Stimulated activated naive CD8-positive, alpha-beta T cell treated with anti-CD3 and anti-CD28 coated beads, Interleukin-15, Interleukin-2, amounts not matched to agents 100 ng/mL and 50 ng/mL, for 24 hours (primary cell): Measurements from ENCODE around the gene PWP2.
"Not testable (repeated sequence)": the region's sequence is repeated elsewhere in the genome, so short reads cannot be mapped to it uniquely, and the experiment has no call there.

ENCODE experiments used
- H3K27ac Mint-ChIP-seq: one replicate; pipeline ENCODE4 v1.8.0; 2021; ENCODE audit warnings: mild to moderate bottlenecking, mixed read lengths
- H3K27me3 Mint-ChIP-seq: one replicate; pipeline ENCODE4 v1.8.0; 2021; ENCODE audit warnings: mixed read lengths
- H3K36me3 Mint-ChIP-seq: one replicate; pipeline ENCODE4 v1.8.0; 2021; ENCODE audit warnings: low read depth, mixed read lengths
- H3K4me1 Mint-ChIP-seq: one replicate; pipeline ENCODE4 v1.8.0; 2021; ENCODE audit warnings: low read depth, mixed read lengths
- H3K4me3 Mint-ChIP-seq: one replicate; pipeline ENCODE4 v1.8.0; 2021; ENCODE audit warnings: mild to moderate bottlenecking, mixed read lengths
- H3K9me3 Mint-ChIP-seq: one replicate; pipeline ENCODE4 v1.8.0; 2021; ENCODE audit warnings: mixed read lengths

PWP2 gene

DNA sequence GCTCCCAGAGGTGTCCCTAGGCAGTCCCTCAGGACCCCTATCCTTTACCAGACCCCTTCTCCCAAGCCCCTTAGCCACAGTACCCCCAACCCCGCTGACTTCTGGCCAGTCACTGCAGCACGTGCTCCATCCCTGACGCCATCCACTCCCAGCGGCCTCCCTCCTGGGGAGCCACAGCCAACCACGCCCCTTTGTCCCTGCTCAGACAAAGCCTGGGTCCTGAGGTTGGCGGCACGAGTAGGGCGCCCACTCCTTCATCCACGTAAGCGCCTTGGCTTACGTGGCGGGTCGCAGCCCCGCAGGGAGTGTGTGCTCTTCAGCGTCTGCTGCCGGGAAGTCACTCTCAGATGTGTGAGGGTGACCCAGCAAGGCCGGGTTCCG is 33.3 kb downstream of the PWP2 start:
- H3K4me1 Mint-ChIP-seq, H3K9me3 Mint-ChIP-seq, H3K36me3 Mint-ChIP-seq, H3K27ac Mint-ChIP-seq, H3K4me3 Mint-ChIP-seq, H3K27me3 Mint-ChIP-seq: not testable (repeated sequence)

DNA sequence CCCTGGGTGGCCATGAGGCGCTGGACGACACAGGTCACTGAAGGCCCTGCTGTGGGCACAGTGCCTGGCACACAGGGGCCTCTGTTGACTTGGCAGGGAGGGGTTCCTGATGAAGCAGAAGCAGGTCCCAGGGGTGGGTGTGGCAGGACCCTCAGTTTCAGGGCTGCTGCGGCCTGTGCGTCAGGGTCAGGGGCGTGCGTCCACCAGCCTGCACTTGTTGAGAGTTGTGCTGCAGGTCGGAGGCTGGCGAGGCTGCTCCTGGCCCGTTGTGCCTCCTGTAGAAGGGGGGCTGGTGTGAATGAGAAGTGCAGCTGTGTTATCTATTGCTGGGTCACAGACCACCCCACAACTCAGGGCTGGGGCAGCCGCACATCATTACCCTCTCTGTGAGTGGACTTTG is 35.3 kb downstream of the PWP2 start:
- not testable (repeated sequence) for H3K4me1 Mint-ChIP-seq

DNA sequence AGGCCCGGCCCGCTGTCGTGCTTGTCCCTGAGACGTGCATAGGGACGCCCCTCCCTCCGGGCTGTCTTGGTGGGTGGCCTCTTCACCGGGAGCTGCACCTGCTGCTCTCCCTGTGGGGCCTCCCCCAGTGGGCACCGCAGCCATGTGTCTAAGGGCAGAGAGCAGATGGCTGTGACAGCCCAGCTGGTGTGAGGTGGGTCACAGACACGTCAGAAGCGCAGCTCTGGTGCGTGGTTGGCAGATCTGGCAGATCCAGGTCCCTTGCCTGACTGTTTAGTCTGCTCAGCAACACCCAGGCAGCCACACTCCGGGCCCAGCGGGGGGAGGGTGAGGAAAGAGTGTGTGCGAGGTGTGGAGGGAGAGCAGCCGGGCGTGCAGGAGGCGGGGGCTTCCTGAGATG is 36.2 kb downstream of the PWP2 start:
- H3K4me1 Mint-ChIP-seq, H3K27me3 Mint-ChIP-seq, H3K27ac Mint-ChIP-seq, H3K4me3 Mint-ChIP-seq, H3K36me3 Mint-ChIP-seq, H3K9me3 Mint-ChIP-seq: not testable (repeated sequence)

More for the DNA sequence above, 35.3 kb downstream of the PWP2 start:
- H3K27ac Mint-ChIP-seq, H3K9me3 Mint-ChIP-seq, H3K4me3 Mint-ChIP-seq, H3K27me3 Mint-ChIP-seq, H3K36me3 Mint-ChIP-seq: not testable (repeated sequence)

DNA sequence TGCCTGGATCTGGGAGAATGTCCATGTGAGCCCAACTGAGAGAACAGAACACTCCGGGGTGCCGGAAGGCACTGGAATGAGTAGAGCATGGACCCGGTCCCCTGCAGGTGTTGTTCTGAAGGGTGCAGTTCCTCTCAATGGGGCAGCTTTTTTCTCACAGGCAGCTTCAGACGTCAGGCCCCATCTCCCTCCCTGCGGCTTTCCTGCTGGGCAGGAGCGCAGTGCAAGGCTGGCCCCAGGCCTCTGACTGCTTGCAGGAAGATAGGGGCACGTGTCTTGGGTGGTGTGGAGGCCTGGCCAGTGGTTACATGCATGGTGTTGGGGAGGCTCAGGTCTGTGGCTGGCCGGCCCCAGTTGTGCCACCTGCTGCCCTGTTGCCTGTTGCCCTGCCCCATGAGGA is 36.8 kb downstream of the PWP2 start:
- H3K36me3 Mint-ChIP-seq, H3K27ac Mint-ChIP-seq, H3K9me3 Mint-ChIP-seq, H3K4me3 Mint-ChIP-seq, H3K4me1 Mint-ChIP-seq, H3K27me3 Mint-ChIP-seq: not testable (repeated sequence)

DNA sequence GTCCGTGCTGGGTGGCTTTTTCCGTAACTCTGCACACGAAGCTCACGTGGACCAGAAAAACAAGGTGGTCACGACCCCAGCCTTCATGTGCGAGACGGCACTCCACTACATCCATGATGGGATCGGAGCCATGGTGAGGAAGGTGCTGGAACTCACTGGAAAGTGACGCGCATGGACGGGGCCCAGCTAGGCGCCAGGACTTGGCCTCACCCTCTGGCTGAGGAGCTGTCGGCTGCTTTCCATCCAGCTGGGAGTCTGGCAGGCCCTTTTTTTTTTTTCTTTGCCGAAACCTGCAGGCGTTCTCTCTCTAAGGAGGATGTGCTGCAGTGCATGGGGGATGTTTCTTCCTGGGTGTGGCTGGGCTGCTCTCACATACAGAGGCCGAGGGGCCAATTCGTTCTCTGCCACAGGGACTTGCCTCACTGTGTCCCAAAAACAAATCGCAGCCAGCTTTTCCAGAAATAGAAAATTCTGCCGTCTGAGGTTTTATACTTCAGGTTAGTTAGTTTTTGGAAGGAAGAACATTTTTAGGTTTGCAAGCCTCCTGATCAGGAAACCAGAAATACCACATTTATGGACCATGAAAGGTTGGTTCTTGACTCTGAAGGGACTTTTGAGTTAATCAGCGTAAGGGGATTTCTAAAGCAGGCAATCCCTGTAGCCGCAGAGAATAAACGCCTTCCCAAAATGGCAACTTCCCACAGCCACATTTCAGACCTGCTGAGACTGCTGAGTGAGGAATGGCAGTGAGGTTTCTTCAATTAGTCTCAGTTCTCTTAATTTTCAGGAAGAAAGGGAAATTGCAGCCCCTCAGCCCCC is 37.8 kb downstream of the PWP2 start:
- H3K27ac Mint-ChIP-seq, H3K4me3 Mint-ChIP-seq, H3K9me3 Mint-ChIP-seq, H3K36me3 Mint-ChIP-seq, H3K4me1 Mint-ChIP-seq, H3K27me3 Mint-ChIP-seq: not testable (repeated sequence)

DNA sequence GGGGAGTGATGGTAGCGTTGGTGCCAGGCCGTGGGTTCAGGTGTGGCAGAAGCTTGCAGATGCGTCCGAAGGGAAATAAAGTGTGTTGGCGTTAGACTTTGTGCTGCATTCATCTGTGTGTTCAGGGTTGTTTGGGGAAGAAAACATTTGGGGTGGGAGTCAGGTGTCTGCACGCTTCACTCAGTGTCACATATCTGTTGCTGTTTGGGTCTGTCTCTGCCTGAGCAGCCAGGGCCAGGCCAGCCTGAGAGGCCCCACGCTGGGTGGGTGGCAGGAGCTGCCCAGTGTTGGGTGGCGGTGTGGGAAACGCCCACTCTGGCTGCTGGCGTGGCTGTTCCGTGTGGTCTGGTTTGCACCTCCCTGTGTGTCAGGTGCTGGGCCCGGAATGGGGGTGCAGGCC is 38.4 kb downstream of the PWP2 start:
- not testable (repeated sequence) for H3K4me3 Mint-ChIP-seq, H3K36me3 Mint-ChIP-seq, H3K9me3 Mint-ChIP-seq, H3K27ac Mint-ChIP-seq, H3K27me3 Mint-ChIP-seq, H3K4me1 Mint-ChIP-seq

DNA sequence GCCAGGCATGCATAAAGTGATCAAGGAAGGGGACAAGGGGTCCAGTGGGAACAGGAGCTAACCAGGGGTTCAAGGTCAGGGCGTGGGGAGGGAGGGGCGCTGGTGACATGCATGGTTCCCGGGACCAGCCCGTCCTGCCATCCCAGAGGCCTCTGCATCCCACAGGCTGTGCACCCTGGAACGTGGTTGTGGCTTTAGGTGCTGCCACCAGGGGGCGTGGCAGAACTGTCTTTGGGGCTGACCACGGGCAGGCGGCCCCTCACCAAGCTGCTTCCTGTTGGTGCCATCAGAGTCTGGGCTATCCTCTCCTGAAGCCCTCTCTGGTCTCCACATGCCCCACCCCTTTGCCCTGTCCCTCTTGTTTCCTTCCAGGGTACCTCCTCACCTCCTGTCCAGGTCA is 39.9 kb downstream of the PWP2 start:
- not testable (repeated sequence) for H3K27me3 Mint-ChIP-seq, H3K36me3 Mint-ChIP-seq, H3K27ac Mint-ChIP-seq, H3K9me3 Mint-ChIP-seq, H3K4me3 Mint-ChIP-seq, H3K4me1 Mint-ChIP-seq

DNA sequence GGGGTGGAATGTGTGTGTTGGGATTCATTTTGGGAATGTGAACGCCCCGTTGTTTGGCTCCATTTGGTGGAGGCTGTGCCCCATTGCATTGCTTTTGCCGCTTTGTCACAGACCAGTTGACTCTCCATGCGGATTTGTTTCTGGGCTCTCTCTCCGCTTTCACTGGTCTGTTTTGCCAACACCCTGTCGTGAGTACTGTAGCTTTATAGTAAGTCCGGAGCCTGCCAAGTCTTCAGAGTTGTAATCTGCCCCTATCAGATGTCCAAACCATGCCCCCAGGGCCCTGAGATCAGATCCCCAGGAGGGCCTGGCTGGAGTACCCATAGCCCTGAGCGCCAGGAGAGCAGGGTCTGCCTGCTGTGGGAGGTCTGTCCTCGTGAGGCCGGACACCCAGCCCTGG is 43.1 kb downstream of the PWP2 start:
- H3K9me3 Mint-ChIP-seq, H3K4me1 Mint-ChIP-seq, H3K36me3 Mint-ChIP-seq, H3K4me3 Mint-ChIP-seq, H3K27ac Mint-ChIP-seq, H3K27me3 Mint-ChIP-seq: not testable (repeated sequence)

DNA sequence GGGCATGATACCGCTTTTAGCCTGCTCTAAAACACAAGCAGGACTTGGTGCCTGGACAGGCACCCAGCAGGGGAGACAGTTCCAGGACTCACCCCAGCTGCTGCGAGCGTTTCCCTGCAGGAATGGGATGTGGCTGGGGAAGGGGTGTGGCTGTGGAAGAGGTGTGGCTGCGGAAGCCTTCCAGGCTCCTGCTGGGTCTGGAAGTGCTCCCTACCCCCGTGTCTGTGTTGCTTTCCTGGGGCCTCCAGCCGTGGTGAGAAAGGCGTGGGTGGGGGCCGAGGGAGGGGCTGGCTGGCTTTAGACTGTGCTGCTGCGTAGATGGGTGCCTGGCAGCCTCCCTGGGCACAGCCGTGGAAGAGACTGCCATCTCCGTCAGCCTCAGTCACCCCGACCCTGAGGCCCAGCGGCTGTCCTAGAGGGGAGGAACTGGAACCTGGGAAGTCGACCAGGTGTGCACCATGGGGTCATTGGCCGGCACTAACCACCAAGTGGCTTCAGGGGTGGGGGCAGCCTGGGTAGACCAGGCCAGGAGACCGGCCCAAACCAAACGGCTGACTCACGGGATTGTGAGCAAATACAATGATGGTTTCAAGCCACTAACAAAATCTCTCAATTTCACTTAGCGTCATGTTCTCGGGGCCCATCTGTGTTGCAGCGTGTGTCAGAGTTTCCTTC is 46.2 kb downstream of the PWP2 start:
- not testable (repeated sequence) for H3K27ac Mint-ChIP-seq, H3K4me1 Mint-ChIP-seq, H3K9me3 Mint-ChIP-seq, H3K4me3 Mint-ChIP-seq, H3K36me3 Mint-ChIP-seq, H3K27me3 Mint-ChIP-seq

DNA sequence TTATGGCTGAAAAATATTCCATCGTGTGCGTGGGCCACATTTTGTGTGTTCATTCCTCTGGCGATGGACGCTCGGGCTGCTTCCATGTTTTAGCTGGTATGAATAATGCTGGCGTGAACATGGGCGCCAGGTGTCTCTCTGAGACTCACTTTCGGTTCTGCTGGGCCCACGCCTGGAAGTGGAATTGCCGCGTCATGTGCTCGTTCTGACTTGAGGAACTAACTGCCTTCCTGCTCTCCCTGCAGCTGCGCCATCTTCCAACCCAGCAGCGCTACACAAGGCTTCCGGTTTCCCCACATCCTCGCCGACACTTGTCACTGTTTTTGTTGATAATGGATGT is 46.7 kb downstream of the PWP2 start:
- not testable (repeated sequence) for H3K36me3 Mint-ChIP-seq, H3K27ac Mint-ChIP-seq, H3K9me3 Mint-ChIP-seq, H3K4me1 Mint-ChIP-seq, H3K4me3 Mint-ChIP-seq, H3K27me3 Mint-ChIP-seq

DNA sequence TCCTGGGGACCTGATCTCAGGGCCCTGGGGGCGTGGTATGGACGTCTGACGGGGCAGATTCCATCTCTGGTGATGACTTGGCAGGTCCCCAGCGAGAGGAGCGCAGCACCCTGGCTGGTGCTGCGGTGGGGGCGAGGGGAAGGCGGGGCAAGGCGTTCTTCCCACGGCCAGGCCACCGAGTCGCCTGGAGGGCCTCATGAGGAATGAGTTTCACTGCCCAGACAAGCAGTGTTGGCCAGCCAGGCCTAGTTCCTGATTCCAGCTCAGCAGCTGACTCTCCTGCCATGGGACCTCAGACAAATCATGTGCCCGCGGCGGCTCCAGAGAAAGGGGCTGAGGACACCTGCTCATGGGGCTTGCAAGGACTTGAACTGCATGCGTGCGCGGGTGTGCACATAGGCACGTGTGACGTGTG is 47.6 kb downstream of the PWP2 start:
- not testable (repeated sequence) for H3K9me3 Mint-ChIP-seq, H3K27ac Mint-ChIP-seq, H3K4me3 Mint-ChIP-seq, H3K27me3 Mint-ChIP-seq, H3K4me1 Mint-ChIP-seq, H3K36me3 Mint-ChIP-seq

DNA sequence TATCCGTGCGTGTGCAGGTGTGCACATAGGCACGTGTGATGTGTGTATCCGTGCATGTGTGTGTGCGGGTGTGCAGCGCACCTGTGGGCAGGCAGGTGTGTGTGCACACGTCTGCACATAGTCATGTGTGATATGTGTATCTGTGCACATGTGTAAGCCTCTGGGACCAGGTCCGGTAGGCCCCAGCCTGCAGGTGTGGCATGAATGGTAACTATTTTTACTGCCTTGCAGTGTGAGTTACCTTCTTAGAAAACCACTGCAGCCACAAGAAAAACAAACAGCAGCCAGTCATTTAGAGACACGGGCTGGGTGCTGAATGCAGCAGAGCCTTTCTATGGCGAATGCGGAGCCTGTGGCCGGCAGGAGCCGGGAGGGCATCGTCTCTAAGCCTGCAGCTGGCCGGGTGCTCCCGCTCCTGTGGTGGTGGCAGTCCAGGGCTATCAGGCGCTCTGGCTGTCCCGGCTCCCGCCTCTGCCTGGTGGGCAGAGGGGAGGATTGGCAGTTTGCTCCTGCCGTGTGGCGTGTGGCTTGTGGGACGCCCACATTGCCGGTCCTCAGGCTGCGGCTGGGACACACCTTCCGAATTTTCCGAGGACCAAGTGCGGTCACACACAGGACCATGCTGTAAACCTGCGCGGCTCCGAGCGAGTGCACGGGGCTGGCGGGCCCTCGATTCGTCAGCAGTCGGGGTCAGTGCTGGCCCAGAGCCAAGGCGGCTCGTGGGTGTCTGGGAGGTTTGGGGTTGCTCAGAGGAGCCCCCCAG is 48.2 kb downstream of the PWP2 start:
- H3K4me1 Mint-ChIP-seq, H3K27me3 Mint-ChIP-seq, H3K9me3 Mint-ChIP-seq, H3K4me3 Mint-ChIP-seq, H3K36me3 Mint-ChIP-seq, H3K27ac Mint-ChIP-seq: not testable (repeated sequence)

DNA sequence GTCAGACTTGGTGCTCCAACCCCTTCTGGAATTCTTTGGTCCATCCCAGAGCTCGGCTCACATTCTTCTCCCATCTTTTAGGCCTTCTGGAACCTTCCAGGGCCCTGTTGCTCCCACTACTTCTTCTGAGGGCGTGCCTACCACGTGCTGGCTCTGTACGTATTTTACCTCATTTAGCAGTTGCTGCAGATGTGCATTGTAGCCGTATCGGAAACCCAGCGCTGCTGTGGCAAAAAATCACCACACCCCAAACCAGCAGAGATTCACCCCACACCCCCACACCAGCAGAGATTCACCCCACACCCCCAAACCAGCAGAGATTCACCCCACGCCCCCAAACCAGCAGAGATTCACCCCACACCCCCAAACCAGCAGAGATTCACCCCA is 48.8 kb downstream of the PWP2 start:
- H3K4me3 Mint-ChIP-seq, H3K27ac Mint-ChIP-seq, H3K36me3 Mint-ChIP-seq: not testable (repeated sequence)

DNA sequence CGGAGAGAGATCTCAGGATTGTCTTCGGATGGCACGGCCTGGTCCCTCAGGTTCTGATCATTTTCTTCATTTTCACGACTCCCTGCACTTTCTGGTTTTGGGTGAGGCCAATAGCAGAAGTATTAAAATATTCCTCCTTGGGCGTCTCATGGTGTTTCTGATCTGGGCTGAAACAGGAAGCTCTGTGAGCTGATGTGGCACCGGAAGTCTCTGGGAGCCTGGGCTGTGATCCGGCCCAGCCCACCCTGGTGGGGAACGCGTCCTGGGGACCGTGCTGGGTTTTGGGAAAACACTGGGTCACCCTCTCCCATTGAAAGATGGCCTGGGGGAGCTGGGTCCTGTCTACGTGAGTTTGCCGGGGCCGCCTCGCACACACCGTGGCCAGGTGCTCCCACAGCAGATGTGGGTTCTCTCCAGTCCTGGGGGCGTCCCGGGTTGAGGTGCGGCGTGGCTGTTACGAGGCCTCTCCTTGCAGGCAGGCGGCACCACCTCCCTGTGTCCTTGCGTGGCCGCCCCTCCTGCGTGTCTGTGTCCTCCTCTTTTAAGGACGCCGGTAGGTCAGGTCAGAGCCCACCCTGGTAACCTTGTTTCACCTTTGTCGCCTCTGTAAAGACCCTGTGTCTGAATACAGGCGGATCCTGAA is 50.4 kb downstream of the PWP2 start:
- not testable (repeated sequence) for H3K4me1 Mint-ChIP-seq, H3K27me3 Mint-ChIP-seq, H3K27ac Mint-ChIP-seq, H3K9me3 Mint-ChIP-seq, H3K36me3 Mint-ChIP-seq, H3K4me3 Mint-ChIP-seq

More for the DNA sequence above, 48.8 kb downstream of the PWP2 start:
- H3K27me3 Mint-ChIP-seq, H3K9me3 Mint-ChIP-seq, H3K4me1 Mint-ChIP-seq: not testable (repeated sequence)

DNA sequence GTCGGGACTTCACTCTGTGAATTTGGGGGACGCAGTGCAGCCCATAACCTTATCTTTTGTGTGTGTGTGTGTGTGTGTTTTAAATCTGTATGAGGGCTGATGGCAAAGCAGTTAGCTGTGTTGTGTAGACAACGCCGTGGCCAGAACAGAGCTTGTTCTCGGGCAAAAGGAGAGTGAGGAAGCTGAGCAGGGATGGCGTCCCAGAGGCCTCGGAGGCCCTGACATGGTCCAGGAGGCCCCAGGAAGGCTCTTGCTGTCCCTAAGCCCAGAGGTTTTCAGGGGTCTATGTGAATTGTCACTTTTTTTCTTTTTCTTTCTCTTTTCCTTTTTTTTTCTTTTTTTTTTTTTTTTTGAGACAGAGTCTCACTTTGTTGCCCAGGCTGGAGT is 50.9 kb downstream of the PWP2 start:
- H3K27me3 Mint-ChIP-seq, H3K27ac Mint-ChIP-seq, H3K4me3 Mint-ChIP-seq, H3K4me1 Mint-ChIP-seq, H3K36me3 Mint-ChIP-seq, H3K9me3 Mint-ChIP-seq: not testable (repeated sequence)
